HepG2 (cell line): ENCODE data around the gene HTR4. TPM values are rescaled to one million over a fixed set of nuclear protein-coding genes. Genes with fewer than 3 reads are reported as not detected.

ENCODE experiments used
- ATAC-seq: fragments of 200-7000 bp; cut with Tn5 transposase; 3 replicates; pipeline ENCODE4 v1.9.1; 2020; ENCODE audit warnings: mild to moderate bottlenecking, moderate library complexity
- BruUV-seq: library from RNA; stranded (reverse); fragments of 400-500 nt; replicated peaks from 2 replicates; lab custom pipeline; 2021; lab: Mats Ljungman, UMichigan
- CTCF ChIA-PET: fragments of 300-600 bp; formaldehyde crosslinking; extraction: SDS; loops from one replicate; lab custom pipeline; 2021; ENCODE audit warnings: low total read pairs, inconsistent platforms, low intra/inter-chr PET ratio; lab: Yijun Ruan, JAX
- POLR2A ChIA-PET: fragments of 350-600 bp; sonication (Branson Sonifier 250); formaldehyde crosslinking; loops from one replicate; lab custom pipeline; 2020; ENCODE audit warnings: antibody characterized with exemption, inconsistent platforms; lab: Yijun Ruan, JAX
- DNase-seq: peaks from one replicate; pipeline ENCODE4 v3.0.0-alpha.2; 2015; ENCODE audit warnings: low spot score
- FAIRE-seq: peaks from 3 replicates; lab custom pipeline; 2011; peaks lifted over from hg19 to GRCh38; lab: Jason Lieb, UNC
- H2AFZ ChIP-seq: one replicate; pipeline ENCODE4 v1.6.1; 2011; ENCODE audit warnings: low read length, inconsistent platforms
- H3K27ac ChIP-seq: fragments of 300-600 bp; 3 replicates; pipeline ENCODE4 v1.8.0; 2011; ENCODE audit warnings: mixed run types, mild to moderate bottlenecking, mixed read lengths, low read length, inconsistent platforms; ENCODE audit not compliant: insufficient read depth; ENCODE audit errors: extremely low read length
- H3K27me3 ChIP-seq, 2 experiments: fragments of 200-600 bp in 1 of 2; 2 replicates in 1 of 2; 3 replicates in 1 of 2; pipeline versions ENCODE4 v1.6.0 to v1.8.0; 2011; ENCODE audit warnings: low read length in 2 of 2, mild to moderate bottlenecking in 2 of 2, moderate library complexity in 2 of 2, inconsistent platforms in 1 of 2; ENCODE audit not compliant: insufficient read depth in 2 of 2, control insufficient read depth in 1 of 2
- H3K36me3 ChIP-seq, 2 experiments: fragments of 200-600 bp in 1 of 2; replicated peaks in 1 of 2; 2 replicates in 1 of 2; 3 replicates in 1 of 2; pipeline versions ENCODE4 v1.5.1 to v1.8.0; 2011; ENCODE audit warnings: low read length in 2 of 2, inconsistent platforms in 1 of 2; ENCODE audit not compliant: insufficient read depth in 2 of 2, control insufficient read depth in 1 of 2
- H3K4me1 ChIP-seq: 2 replicates; pipeline ENCODE4 v1.5.1; 2012; ENCODE audit warnings: low read length, inconsistent platforms; ENCODE audit not compliant: insufficient read depth
- H3K4me2 ChIP-seq: 2 replicates; pipeline ENCODE4 v1.6.0; 2011; ENCODE audit warnings: low read depth, low read length, inconsistent platforms
- H3K4me3 ChIP-seq, 3 experiments: fragments of 200-600 bp in 1 of 3; sonication (generic), shearing (Covaris generic) in 1 of 3; replicated peaks in 1 of 3; 2 replicates each; pipeline ENCODE4 v1.5.1; 2011 to 2016; ENCODE audit warnings: low read length in 3 of 3, inconsistent platforms in 2 of 3, low read depth in 2 of 3, mild to moderate bottlenecking in 2 of 3, control low read depth in 1 of 3, mixed read lengths in 1 of 3; ENCODE audit not compliant: insufficient read depth in 1 of 3
- H3K79me2 ChIP-seq: one replicate; pipeline ENCODE4 v1.6.1; 2011; ENCODE audit warnings: low read length, inconsistent platforms; ENCODE audit not compliant: insufficient read depth
- H3K9ac ChIP-seq: 2 replicates; pipeline ENCODE4 v1.6.0; 2011; ENCODE audit warnings: mild to moderate bottlenecking, low read depth, low read length, inconsistent platforms; ENCODE audit not compliant: insufficient read depth
- H3K9me3 ChIP-seq: 2 replicates; pipeline ENCODE4 v1.5.1; 2012; ENCODE audit warnings: mild to moderate bottlenecking, low read length
- H4K20me1 ChIP-seq: 2 replicates; pipeline ENCODE4 v1.6.0; 2011; ENCODE audit warnings: inconsistent platforms, mild to moderate bottlenecking, low read length, moderate library complexity; ENCODE audit not compliant: insufficient read depth
- CCDC6 ChIP-seq: sonication (generic); formaldehyde crosslinking; IDR thresholded peaks from 2 replicates; pipeline ENCODE4 v1.8.1; 2022; ENCODE audit warnings: mild to moderate bottlenecking, missing genetic modification reagents, moderate library complexity
- EZH2 ChIP-seq: conservative IDR thresholded peaks from 2 replicates; pipeline ENCODE4 v1.6.1; 2012; ENCODE audit warnings: mild to moderate bottlenecking, low read depth, low read length, moderate library complexity
- GATAD1 ChIP-seq: IDR thresholded peaks from 2 replicates; pipeline ENCODE4 v1.6.1; 2016; ENCODE audit warnings: missing genetic modification reagents, missing compliant biosample characterization
- ISX ChIP-seq: sonication (generic); formaldehyde crosslinking; conservative IDR thresholded peaks from 2 replicates; pipeline ENCODE4 v1.5.0; 2020; ENCODE audit warnings: missing genetic modification reagents
- SMYD3 ChIP-seq: sonication (generic); formaldehyde crosslinking; IDR thresholded peaks from 2 replicates; pipeline ENCODE4 v1.8.1; 2023; ENCODE audit warnings: mild to moderate bottlenecking, missing genetic modification reagents
- ZNF124 ChIP-seq: sonication (generic); formaldehyde crosslinking; IDR thresholded peaks from 2 replicates; pipeline ENCODE4 v1.4.0; 2020; ENCODE audit warnings: missing genetic modification reagents
- ZNF766 ChIP-seq: sonication (generic); formaldehyde crosslinking; IDR thresholded peaks from 2 replicates; pipeline ENCODE4 v1.5.0; 2020; ENCODE audit warnings: missing genetic modification reagents, borderline replicate concordance
- ZZZ3 ChIP-seq: sonication (generic); formaldehyde crosslinking; IDR thresholded peaks from 2 replicates; pipeline ENCODE4 v1.4.0; 2020; ENCODE audit warnings: missing genetic modification reagents, mild to moderate bottlenecking, borderline replicate concordance
- WGBS: methylation state at CpG from one replicate; pipeline ENCODE4 v1.1.6; 2017; ENCODE audit warnings: low lambda C conversion rate; 5-methylcytosine and 5-hydroxymethylcytosine counted together
- in situ Hi-C: cut with HindIII; loops from 2 replicates; pipeline ENCODE4 v1.10.0; 2017; ENCODE audit warnings: low pct_unique_long_range_greater_than_20kb; ENCODE audit not compliant: extremely low pct_ligation_motif_present
- intact Hi-C: fragments of 100-400 bp; cut with micrococcal nuclease; formaldehyde crosslinking; loops from one replicate; pipeline ENCODE4 v1.10.0; 2022; ENCODE audit not compliant: unreplicated experiment
- polyA plus RNA-seq, 8 experiments: library from polyadenylated mRNA; depleted of rRNA in 3 of 8; stranded (reverse) in 7 of 8; unstranded in 1 of 8; fragments of >200 nt; fragmentation: Illumina TruSeq in 4 of 8; extraction: Trizol in 4 of 8; gene quantifications; 2 replicates each; pipeline versions ENCODE4 v1.2.1 to v1.2.3, GENCODE V29; 2011 to 2016; ENCODE audit warnings: low read depth in 4 of 8, missing spikeins in 1 of 8, mixed read lengths in 1 of 8; ENCODE audit not compliant: insufficient read depth in 1 of 8
- total RNA-seq, 5 experiments: library from RNA; depleted of rRNA; stranded (reverse); fragments of >200 nt; fragmentation: Illumina TruSeq; extraction: Trizol; gene quantifications; 2 replicates each; pipeline ENCODE4 v1.2.3, GENCODE V29; 2016; ENCODE audit warnings: low read depth in 1 of 5
- TF ChIP-seq, protein P1 (sequence below): IDR thresholded peaks from 2 replicates; pipeline ENCODE4 v1.6.1; 2016; ENCODE audit warnings: low read depth, control low read depth
- TF ChIP-seq, protein P2 (sequence below): sonication (generic); formaldehyde crosslinking; IDR thresholded peaks from 2 replicates; pipeline ENCODE4 v1.9.0; 2022; ENCODE audit warnings: low read depth, missing genetic modification reagents
- TF ChIP-seq, protein P3 (sequence below): sonication (generic); formaldehyde crosslinking; IDR thresholded peaks from 2 replicates; pipeline ENCODE4 v1.8.1; 2022; ENCODE audit warnings: mild to moderate bottlenecking, missing genetic modification reagents
- TF ChIP-seq, protein P4 (sequence below): IDR thresholded peaks from 2 replicates; pipeline ENCODE4 v1.4.0; 2020; ENCODE audit warnings: mild to moderate bottlenecking, missing genetic modification reagents
- TF ChIP-seq, protein P5 (sequence below), 2 experiments: IDR thresholded peaks; 2 replicates each; pipeline ENCODE4 v1.6.1; 2011 to 2012; ENCODE audit warnings: low read length in 2 of 2, borderline replicate concordance in 1 of 2, low read depth in 1 of 2, mild to moderate bottlenecking in 1 of 2, moderate library complexity in 1 of 2

HTR4 gene
- total and polyA plus RNA-seq, 2 of the 13 experiments (the other 11 are each of a cell fraction or from before 2014, with no cell fraction given) = not detected

DNA sequence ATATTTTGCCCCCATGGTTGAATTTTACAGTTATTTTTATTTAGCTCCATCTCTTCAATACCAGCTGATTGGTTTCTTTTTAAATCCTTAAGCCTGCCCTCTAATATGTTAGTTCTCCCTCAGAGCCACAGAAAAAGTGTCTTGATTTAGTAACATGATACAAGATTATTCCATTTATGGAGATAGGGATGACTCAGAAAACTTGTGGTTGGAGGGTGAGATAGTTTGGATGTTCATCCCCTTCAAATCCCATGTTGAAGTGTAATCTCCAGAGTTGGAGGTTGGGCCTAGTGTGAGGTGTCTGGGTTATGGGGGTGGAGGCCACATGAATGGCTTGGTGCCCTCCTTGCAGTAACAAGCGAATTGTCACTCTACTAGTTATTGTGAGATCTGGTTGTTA is 154.9 kb downstream of the HTR4 start:
- Histone ChIP-seq H3K9ac (no peak overlapping the region), H3K4me2 (no peak overlapping the region), H3K9me3 (no peaks in the 10 kb centered on the region), H3K27ac (no peak overlapping the region), H3K27me3 (no peaks in the 10 kb centered on the region), H2AFZ (no peak overlapping the region), H3K79me2 (no peaks in the 10 kb centered on the region), H3K4me1 (no peaks in the 10 kb centered on the region), H3K4me3 (no peak overlapping the region), H4K20me1 (no peaks in the 10 kb centered on the region), H3K36me3 (no peaks in the 10 kb centered on the region)
- in situ Hi-C loops = no loop called here
- ChIA-PET POLR2A (no interaction called here), CTCF (no interaction called here)
- DNase-seq = no peak
- WGBS = 0% methylated on average over 1 of the region's 1 CpG
- FAIRE-seq = no peak
- intact Hi-C loops = no loop called here
- BruUV-seq = no TSS peak
- no peak for ATAC-seq
- TF ChIP-seq EZH2 = no peak
- TF ChIP-seq ISX (CRISPR knock-in tag) = no peak
- TF ChIP-seq ZNF124 (CRISPR knock-in tag) = no peak
- TF ChIP-seq, protein P1, sequence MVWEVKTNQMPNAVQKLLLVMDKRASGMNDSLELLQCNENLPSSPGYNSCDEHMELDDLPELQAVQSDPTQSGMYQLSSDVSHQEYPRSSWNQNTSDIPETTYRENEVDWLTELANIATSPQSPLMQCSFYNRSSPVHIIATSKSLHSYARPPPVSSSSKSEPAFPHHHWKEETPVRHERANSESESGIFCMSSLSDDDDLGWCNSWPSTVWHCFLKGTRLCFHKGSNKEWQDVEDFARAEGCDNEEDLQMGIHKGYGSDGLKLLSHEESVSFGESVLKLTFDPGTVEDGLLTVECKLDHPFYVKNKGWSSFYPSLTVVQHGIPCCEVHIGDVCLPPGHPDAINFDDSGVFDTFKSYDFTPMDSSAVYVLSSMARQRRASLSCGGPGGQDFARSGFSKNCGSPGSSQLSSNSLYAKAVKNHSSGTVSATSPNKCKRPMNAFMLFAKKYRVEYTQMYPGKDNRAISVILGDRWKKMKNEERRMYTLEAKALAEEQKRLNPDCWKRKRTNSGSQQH = no peak
- TF ChIP-seq, protein P2, sequence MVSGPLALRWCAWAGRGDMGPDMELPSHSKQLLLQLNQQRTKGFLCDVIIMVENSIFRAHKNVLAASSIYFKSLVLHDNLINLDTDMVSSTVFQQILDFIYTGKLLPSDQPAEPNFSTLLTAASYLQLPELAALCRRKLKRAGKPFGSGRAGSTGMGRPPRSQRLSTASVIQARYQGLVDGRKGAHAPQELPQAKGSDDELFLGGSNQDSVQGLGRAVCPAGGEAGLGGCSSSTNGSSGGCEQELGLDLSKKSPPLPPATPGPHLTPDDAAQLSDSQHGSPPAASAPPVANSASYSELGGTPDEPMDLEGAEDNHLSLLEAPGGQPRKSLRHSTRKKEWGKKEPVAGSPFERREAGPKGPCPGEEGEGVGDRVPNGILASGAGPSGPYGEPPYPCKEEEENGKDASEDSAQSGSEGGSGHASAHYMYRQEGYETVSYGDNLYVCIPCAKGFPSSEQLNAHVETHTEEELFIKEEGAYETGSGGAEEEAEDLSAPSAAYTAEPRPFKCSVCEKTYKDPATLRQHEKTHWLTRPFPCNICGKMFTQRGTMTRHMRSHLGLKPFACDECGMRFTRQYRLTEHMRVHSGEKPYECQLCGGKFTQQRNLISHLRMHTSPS = no peak
- TF ChIP-seq, protein P3, sequence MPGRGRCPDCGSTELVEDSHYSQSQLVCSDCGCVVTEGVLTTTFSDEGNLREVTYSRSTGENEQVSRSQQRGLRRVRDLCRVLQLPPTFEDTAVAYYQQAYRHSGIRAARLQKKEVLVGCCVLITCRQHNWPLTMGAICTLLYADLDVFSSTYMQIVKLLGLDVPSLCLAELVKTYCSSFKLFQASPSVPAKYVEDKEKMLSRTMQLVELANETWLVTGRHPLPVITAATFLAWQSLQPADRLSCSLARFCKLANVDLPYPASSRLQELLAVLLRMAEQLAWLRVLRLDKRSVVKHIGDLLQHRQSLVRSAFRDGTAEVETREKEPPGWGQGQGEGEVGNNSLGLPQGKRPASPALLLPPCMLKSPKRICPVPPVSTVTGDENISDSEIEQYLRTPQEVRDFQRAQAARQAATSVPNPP (CRISPR knock-in tag) = no peak
- TF ChIP-seq, protein P4, sequence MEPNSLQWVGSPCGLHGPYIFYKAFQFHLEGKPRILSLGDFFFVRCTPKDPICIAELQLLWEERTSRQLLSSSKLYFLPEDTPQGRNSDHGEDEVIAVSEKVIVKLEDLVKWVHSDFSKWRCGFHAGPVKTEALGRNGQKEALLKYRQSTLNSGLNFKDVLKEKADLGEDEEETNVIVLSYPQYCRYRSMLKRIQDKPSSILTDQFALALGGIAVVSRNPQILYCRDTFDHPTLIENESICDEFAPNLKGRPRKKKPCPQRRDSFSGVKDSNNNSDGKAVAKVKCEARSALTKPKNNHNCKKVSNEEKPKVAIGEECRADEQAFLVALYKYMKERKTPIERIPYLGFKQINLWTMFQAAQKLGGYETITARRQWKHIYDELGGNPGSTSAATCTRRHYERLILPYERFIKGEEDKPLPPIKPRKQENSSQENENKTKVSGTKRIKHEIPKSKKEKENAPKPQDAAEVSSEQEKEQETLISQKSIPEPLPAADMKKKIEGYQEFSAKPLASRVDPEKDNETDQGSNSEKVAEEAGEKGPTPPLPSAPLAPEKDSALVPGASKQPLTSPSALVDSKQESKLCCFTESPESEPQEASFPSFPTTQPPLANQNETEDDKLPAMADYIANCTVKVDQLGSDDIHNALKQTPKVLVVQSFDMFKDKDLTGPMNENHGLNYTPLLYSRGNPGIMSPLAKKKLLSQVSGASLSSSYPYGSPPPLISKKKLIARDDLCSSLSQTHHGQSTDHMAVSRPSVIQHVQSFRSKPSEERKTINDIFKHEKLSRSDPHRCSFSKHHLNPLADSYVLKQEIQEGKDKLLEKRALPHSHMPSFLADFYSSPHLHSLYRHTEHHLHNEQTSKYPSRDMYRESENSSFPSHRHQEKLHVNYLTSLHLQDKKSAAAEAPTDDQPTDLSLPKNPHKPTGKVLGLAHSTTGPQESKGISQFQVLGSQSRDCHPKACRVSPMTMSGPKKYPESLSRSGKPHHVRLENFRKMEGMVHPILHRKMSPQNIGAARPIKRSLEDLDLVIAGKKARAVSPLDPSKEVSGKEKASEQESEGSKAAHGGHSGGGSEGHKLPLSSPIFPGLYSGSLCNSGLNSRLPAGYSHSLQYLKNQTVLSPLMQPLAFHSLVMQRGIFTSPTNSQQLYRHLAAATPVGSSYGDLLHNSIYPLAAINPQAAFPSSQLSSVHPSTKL = no peak
- TF ChIP-seq CCDC6 (CRISPR knock-in tag) = no peak
- no peak for TF ChIP-seq ZZZ3
- TF ChIP-seq ZNF766 = no peak
- TF ChIP-seq SMYD3 (CRISPR knock-in tag) = no peak
- TF ChIP-seq, protein P5, sequence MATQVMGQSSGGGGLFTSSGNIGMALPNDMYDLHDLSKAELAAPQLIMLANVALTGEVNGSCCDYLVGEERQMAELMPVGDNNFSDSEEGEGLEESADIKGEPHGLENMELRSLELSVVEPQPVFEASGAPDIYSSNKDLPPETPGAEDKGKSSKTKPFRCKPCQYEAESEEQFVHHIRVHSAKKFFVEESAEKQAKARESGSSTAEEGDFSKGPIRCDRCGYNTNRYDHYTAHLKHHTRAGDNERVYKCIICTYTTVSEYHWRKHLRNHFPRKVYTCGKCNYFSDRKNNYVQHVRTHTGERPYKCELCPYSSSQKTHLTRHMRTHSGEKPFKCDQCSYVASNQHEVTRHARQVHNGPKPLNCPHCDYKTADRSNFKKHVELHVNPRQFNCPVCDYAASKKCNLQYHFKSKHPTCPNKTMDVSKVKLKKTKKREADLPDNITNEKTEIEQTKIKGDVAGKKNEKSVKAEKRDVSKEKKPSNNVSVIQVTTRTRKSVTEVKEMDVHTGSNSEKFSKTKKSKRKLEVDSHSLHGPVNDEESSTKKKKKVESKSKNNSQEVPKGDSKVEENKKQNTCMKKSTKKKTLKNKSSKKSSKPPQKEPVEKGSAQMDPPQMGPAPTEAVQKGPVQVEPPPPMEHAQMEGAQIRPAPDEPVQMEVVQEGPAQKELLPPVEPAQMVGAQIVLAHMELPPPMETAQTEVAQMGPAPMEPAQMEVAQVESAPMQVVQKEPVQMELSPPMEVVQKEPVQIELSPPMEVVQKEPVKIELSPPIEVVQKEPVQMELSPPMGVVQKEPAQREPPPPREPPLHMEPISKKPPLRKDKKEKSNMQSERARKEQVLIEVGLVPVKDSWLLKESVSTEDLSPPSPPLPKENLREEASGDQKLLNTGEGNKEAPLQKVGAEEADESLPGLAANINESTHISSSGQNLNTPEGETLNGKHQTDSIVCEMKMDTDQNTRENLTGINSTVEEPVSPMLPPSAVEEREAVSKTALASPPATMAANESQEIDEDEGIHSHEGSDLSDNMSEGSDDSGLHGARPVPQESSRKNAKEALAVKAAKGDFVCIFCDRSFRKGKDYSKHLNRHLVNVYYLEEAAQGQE (IDR thresholded peaks at IDR 0.05; ENCODE audit: borderline replicate concordance in 1 of 2, low read depth in 1 of 2, low read length in 2 of 2) = no peak
- no peak for TF ChIP-seq GATAD1
